ENCODE data around the gene NFASC.

DNA sequence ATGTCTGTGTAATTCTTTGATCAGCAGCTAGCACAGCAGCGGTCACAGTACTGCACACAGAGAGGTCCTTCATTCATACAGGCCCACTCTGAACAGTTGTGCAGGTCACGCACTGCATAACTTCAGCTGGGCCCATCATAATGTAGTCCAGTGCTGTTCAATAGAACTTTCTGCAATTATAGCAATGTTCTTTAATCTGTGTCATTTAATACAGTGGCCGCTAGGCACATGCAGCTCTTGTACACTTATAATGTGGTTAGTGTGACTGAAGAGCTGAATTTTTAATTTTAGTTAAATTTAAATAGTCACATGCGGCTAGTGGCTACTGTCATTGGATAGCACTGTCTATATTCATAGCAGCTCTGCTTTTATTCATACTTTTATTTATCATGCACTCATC lies 48.7 kb upstream of the NFASC start:
- TF ChIP-seq, protein P1, sequence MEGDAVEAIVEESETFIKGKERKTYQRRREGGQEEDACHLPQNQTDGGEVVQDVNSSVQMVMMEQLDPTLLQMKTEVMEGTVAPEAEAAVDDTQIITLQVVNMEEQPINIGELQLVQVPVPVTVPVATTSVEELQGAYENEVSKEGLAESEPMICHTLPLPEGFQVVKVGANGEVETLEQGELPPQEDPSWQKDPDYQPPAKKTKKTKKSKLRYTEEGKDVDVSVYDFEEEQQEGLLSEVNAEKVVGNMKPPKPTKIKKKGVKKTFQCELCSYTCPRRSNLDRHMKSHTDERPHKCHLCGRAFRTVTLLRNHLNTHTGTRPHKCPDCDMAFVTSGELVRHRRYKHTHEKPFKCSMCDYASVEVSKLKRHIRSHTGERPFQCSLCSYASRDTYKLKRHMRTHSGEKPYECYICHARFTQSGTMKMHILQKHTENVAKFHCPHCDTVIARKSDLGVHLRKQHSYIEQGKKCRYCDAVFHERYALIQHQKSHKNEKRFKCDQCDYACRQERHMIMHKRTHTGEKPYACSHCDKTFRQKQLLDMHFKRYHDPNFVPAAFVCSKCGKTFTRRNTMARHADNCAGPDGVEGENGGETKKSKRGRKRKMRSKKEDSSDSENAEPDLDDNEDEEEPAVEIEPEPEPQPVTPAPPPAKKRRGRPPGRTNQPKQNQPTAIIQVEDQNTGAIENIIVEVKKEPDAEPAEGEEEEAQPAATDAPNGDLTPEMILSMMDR (IDR thresholded peaks at IDR 0.05) = no peak
- no peak for TF ChIP-seq POLR2AphosphoS5 (IDR thresholded peaks at IDR 0.05)
- no peak for TF ChIP-seq POLR2A (IDR thresholded peaks at IDR 0.05)
- no peak for TF ChIP-seq EP300 (IDR thresholded peaks at IDR 0.05)
